ENCODE measurements around the gene F10. TPM values are rescaled to one million over a fixed set of nuclear protein-coding genes. Genes with fewer than 3 reads are reported as not detected.

The F10 gene
- total and polyA plus RNA-seq, 9 of the 15 experiments (the other 6 are each of a cell fraction or from before 2014, with no cell fraction given): 0.04 to 0.09 (median 0.07) TPM; not detected in 5

- TF ChIP-seq, protein P1, sequence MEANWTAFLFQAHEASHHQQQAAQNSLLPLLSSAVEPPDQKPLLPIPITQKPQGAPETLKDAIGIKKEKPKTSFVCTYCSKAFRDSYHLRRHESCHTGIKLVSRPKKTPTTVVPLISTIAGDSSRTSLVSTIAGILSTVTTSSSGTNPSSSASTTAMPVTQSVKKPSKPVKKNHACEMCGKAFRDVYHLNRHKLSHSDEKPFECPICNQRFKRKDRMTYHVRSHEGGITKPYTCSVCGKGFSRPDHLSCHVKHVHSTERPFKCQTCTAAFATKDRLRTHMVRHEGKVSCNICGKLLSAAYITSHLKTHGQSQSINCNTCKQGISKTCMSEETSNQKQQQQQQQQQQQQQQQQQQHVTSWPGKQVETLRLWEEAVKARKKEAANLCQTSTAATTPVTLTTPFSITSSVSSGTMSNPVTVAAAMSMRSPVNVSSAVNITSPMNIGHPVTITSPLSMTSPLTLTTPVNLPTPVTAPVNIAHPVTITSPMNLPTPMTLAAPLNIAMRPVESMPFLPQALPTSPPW (CRISPR knock-in tag; IDR thresholded peaks at IDR 0.05): no peak
- TF ChIP-seq HDAC3 (IDR thresholded peaks at IDR 0.05; ENCODE audit: borderline replicate concordance, partially characterized antibody): no peak
- no peak for TF ChIP-seq BRD9 (IDR thresholded peaks at IDR 0.05; ENCODE audit: low read depth, partially characterized antibody)
- no peak for TF ChIP-seq ZNF512 (tag; IDR thresholded peaks at IDR 0.05)
- TF ChIP-seq DNMT1 (IDR thresholded peaks at IDR 0.05): no peak
- TF ChIP-seq, protein P2, sequence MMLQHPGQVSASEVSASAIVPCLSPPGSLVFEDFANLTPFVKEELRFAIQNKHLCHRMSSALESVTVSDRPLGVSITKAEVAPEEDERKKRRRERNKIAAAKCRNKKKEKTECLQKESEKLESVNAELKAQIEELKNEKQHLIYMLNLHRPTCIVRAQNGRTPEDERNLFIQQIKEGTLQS (IDR thresholded peaks at IDR 0.05): peak; percentile 11; the same call in 1 of the 2 replicates
- TF ChIP-seq, protein P2 (CRISPR knock-in tag; conservative IDR thresholded peaks at IDR 0.05): no peak
- TF ChIP-seq U2AF1 (optimal IDR thresholded peaks at IDR 0.05; ENCODE audit: low read depth, low read length): no peak
- no peak for TF ChIP-seq SFPQ (IDR thresholded peaks at IDR 0.05; ENCODE audit: low read depth, low read length)
- TF ChIP-seq RAD21 (CRISPR knock-in tag; conservative IDR thresholded peaks at IDR 0.05 in 1 of 2, IDR thresholded peaks at IDR 0.05 in 1 of 2): peak in 1 of 2 experiments; percentile 35; a peak in 2 of 4 replicates
- peak; percentile 7 for TF ChIP-seq CTCFL (IDR thresholded peaks at IDR 0.05; ENCODE audit: borderline replicate concordance, insufficient read depth, low read depth, low read length, poor library complexity, severe bottlenecking)
- TF ChIP-seq ZNF232 (CRISPR knock-in tag; IDR thresholded peaks at IDR 0.05): no peak
- TF ChIP-seq JUND (IDR thresholded peaks at IDR 0.05; ENCODE audit: borderline replicate concordance, low read depth, low read length): no peak
- TF ChIP-seq JUND (tag; IDR thresholded peaks at IDR 0.05; ENCODE audit: borderline replicate concordance, low read depth, low read length): peak; percentile 20; the same call in 1 of the 3 replicates
- peak; percentile 66 for TF ChIP-seq ATF7 (IDR thresholded peaks at IDR 0.05)
- TF ChIP-seq, protein P3, sequence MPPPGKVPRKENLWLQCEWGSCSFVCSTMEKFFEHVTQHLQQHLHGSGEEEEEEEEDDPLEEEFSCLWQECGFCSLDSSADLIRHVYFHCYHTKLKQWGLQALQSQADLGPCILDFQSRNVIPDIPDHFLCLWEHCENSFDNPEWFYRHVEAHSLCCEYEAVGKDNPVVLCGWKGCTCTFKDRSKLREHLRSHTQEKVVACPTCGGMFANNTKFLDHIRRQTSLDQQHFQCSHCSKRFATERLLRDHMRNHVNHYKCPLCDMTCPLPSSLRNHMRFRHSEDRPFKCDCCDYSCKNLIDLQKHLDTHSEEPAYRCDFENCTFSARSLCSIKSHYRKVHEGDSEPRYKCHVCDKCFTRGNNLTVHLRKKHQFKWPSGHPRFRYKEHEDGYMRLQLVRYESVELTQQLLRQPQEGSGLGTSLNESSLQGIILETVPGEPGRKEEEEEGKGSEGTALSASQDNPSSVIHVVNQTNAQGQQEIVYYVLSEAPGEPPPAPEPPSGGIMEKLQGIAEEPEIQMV (tag; conservative IDR thresholded peaks at IDR 0.05; ENCODE audit: low read depth): no peak
Observed at GRCh38 chr13:113086031-113086750, 36.4 kb upstream of the F10 start (continued).

Data from K562 (cell line).